GM23248 (cell line): ENCODE measurements around the gene FBXW9. TPM values are rescaled to one million over a fixed set of nuclear protein-coding genes. Genes with fewer than 3 reads are reported as not detected.
"Not testable (repeated sequence)": the region's sequence is repeated elsewhere in the genome, so short reads cannot be mapped to it uniquely, and the experiment has no call there.

Experiments
- DNase-seq: peaks from one replicate; pipeline ENCODE4 v3.0.0-alpha.2; 2015
- H2AFZ ChIP-seq: fragments of 200-600 bp; sonication (generic); 2 replicates; pipeline ENCODE4 v1.6.1; 2016; ENCODE audit warnings: antibody characterized with exemption
- H3F3A ChIP-seq: fragments of 200-600 bp; sonication (generic); 2 replicates; pipeline ENCODE4 v1.6.1; 2016; ENCODE audit warnings: mild to moderate bottlenecking, antibody characterized with exemption, mixed run types; ENCODE audit not compliant: insufficient read depth
- H3K27ac ChIP-seq: fragments of 200-600 bp; sonication (generic); 2 replicates; pipeline ENCODE4 v1.5.1; 2016; ENCODE audit warnings: mild to moderate bottlenecking
- H3K27me3 ChIP-seq: fragments of 200-600 bp; sonication (generic); replicated peaks from 2 replicates; pipeline ENCODE4 v1.6.1; 2016; ENCODE audit warnings: mild to moderate bottlenecking; ENCODE audit not compliant: insufficient read depth
- H3K36me3 ChIP-seq: fragments of 200-600 bp; sonication (generic); 2 replicates; pipeline ENCODE4 v1.6.1; 2016; ENCODE audit warnings: low read depth, mild to moderate bottlenecking
- H3K4me1 ChIP-seq: fragments of 200-600 bp; sonication (generic); 2 replicates; pipeline ENCODE4 v1.6.1; 2016; ENCODE audit warnings: mild to moderate bottlenecking; ENCODE audit not compliant: insufficient read depth
- H3K4me2 ChIP-seq: fragments of 200-600 bp; sonication (generic); one replicate; pipeline ENCODE4 v1.6.1; 2016; ENCODE audit warnings: mild to moderate bottlenecking; ENCODE audit not compliant: unreplicated experiment
- H3K4me3 ChIP-seq: fragments of 200-600 bp; sonication (generic); 2 replicates; pipeline ENCODE4 v1.5.1; 2016; ENCODE audit warnings: mild to moderate bottlenecking
- H3K79me2 ChIP-seq: fragments of 200-600 bp; sonication (generic); 2 replicates; pipeline ENCODE4 v1.6.1; 2016; ENCODE audit warnings: mild to moderate bottlenecking; ENCODE audit not compliant: insufficient read depth
- H3K9ac ChIP-seq: fragments of 200-600 bp; sonication (generic); 2 replicates; pipeline ENCODE4 v1.6.1; 2016; ENCODE audit warnings: mild to moderate bottlenecking
- H3K9me2 ChIP-seq: fragments of 200-600 bp; sonication (generic); 2 replicates; pipeline ENCODE4 v1.6.1; 2016; ENCODE audit warnings: mixed run types, mild to moderate bottlenecking, moderate library complexity; ENCODE audit not compliant: insufficient read depth
- H3K9me3 ChIP-seq: fragments of 200-600 bp; sonication (generic); one replicate; pipeline ENCODE4 v1.6.1; 2017; ENCODE audit warnings: low read depth
- H4K20me1 ChIP-seq: fragments of 200-600 bp; sonication (generic); 2 replicates; pipeline ENCODE4 v1.6.0; 2016; ENCODE audit not compliant: insufficient read depth
- EZH2 ChIP-seq: fragments of 200-600 bp; sonication (generic); IDR thresholded peaks from 2 replicates; pipeline ENCODE4 v1.6.1; 2018; ENCODE audit warnings: antibody characterized with exemption, mild to moderate bottlenecking; ENCODE audit not compliant: insufficient read depth, poor library complexity, severe bottlenecking
- EZH2phosphoT487 ChIP-seq: fragments of 200-600 bp; sonication (generic); IDR thresholded peaks from 2 replicates; pipeline ENCODE4 v1.6.1; 2018; ENCODE audit warnings: antibody characterized with exemption, moderate library complexity, mild to moderate bottlenecking, low read depth; ENCODE audit not compliant: insufficient read depth
- WGBS, 2 experiments: methylation state at CpG; one replicate each; pipeline ENCODE4 v1.1.6; 2015 to 2017; ENCODE audit warnings: low lambda C conversion rate in 2 of 2, low coverage in 1 of 2; ENCODE audit errors: missing lambda C conversion rate in 2 of 2; 5-methylcytosine and 5-hydroxymethylcytosine counted together
- in situ Hi-C: fragments of 300-500 bp; cut with MboI; formaldehyde crosslinking; loops from 2 replicates; pipeline ENCODE4 v1.15.0; 2020
- polyA plus RNA-seq: library from polyadenylated mRNA; unstranded; fragments of >200 nt; fragmentation: Nextera tagmentation; extraction: Ambion mirVana; gene quantifications from 2 replicates; pipeline ENCODE4 v1.2.1, GENCODE V29; 2016
- total RNA-seq: library from RNA; depleted of rRNA; stranded (reverse); fragments of >200 nt; shearing (Covaris generic); gene quantifications from 2 replicates; pipeline ENCODE4 v1.2.3, GENCODE V29; 2014

Gene FBXW9
- total and polyA plus RNA-seq, 2 experiments from 2014 or later, result 14.2 to 22.3 TPM

DNA sequence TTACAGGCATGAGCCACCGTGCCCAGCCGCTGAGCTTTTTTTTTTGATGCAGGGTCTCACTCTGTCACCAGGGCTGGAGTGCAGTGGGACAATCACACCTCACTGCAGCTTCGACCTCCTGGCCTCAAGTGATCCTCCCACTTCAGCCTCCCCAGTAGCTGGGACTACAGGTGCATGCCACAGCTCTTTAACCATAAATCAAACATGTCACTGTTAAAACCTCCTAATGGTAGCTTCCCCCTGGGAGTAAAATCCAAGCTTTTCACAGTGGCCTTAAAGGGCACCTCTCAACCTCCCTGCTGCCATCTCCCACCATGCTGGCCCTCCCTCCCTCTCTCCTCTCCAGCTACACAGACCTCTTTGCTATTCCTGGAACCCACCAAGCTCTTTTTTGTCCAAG, 10.6 kb downstream of the FBXW9 start:
- in situ Hi-C loops, result no loop called here
- Histone ChIP-seq H3K9ac (no peak overlapping the region), H3K27me3 (no peaks in the 10 kb centered on the region)

DNA sequence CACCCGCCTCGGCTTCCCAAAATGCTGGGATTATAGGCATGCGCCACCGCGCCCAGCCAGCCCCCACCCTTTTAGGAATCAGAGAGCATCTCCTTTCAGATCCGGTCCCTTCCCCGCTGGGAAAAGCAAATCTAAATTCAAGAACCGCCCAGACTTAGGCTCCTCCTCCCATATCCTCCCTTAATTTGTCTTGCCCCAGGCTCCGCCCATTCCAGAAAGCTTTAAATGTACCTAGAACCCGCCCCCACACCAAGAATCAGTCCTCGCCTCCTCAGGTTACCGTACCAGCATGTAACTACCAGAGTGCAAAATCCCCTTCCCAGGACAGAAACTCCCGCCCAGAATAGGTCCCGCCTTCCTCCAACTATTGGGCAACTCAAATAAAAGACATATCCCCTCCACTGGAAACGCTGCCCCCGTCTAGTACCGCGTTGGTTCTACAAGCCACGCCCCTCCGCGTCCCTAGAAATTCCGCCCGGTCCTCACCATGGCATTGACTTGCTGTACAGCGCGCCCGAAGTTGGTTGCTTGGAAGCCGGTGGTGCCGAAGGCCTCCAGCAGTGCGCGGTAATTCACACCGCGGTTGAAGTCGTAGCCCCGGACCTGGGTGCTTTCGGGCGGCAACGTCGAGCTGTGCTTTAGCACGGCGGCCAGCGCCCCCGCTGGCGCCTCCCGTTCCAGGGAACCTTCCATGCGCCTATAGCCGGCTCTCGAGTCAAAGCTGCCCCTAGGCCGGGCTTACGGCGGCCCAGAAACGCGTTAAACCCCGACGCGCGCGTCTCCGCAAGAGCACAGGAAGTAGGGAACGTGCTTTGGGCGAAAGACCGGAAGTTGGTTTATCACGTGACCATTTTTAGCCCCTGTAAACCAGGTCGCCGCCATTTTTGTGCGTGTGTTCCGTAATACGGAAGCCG, 15.1 kb downstream of the FBXW9 start, which contains the start of gene DHPS:
TSS of gene DHPS (minus strand) at position 807 of the 914 bp plus-strand sequence. CDS start at position 693, 114 bp downstream.
- H3K9me3 ChIP-seq, result no peaks in the 10 kb centered on the region
- H2AFZ ChIP-seq, result peak within 1 kb of the TSS; percentile 89
- 0 to 1% methylated on average over 62 to 68 of the region's 68 CpGs for WGBS, 2 experiments
- H3K9ac ChIP-seq, result peak within 1 kb of the TSS; percentile 93
- H3K4me3 ChIP-seq, result peak within 1 kb of the TSS; percentile 84
- peak within 1 kb of the TSS; percentile 79 for H3K4me2 ChIP-seq
- TF ChIP-seq EZH2phosphoT487 (no peak), EZH2 (no peak)
- H3K27me3 ChIP-seq, result no peaks in the 10 kb centered on the region
- H3K27ac ChIP-seq, result peak within 1 kb of the TSS; percentile 92
- peak; percentile 99 for DNase-seq
- in situ Hi-C loops, result no loop called here
- H4K20me1 ChIP-seq, result no peaks in the 10 kb centered on the region
- H3K9me2 ChIP-seq, result no peaks in the 10 kb centered on the region
- H3K79me2 ChIP-seq, result peaks cover 16% of the 10 kb centered on the region
- no peaks in the 10 kb centered on the region for H3K4me1 ChIP-seq
- H3F3A ChIP-seq, result peaks cover 5% of the 10 kb centered on the region; the same call in 1 of the 2 replicates
- peaks cover 15% of the 10 kb centered on the region; the same call in 1 of the 2 replicates for H3K36me3 ChIP-seq

More for the DNA sequence above, 10.6 kb downstream of the FBXW9 start:
- Histone ChIP-seq H3K27ac (no peak overlapping the region), H3K9me3 (no peaks in the 10 kb centered on the region), H3K4me1 (no peaks in the 10 kb centered on the region), H3K4me2 (no peak overlapping the region), H3K4me3 (no peak overlapping the region), H4K20me1 (no peaks in the 10 kb centered on the region), H3K36me3 (no peaks in the 10 kb centered on the region), H3K79me2 (no peaks in the 10 kb centered on the region), H2AFZ (no peak overlapping the region), H3F3A (peaks cover 3% of the 10 kb centered on the region; the same call in 1 of the 2 replicates), H3K9me2 (no peaks in the 10 kb centered on the region)
- no peak for DNase-seq
- no peak for TF ChIP-seq EZH2
- TF ChIP-seq EZH2phosphoT487, result no peak
- WGBS, 2 experiments, result 94% methylated on average over 3 of the region's 3 CpGs

DNA sequence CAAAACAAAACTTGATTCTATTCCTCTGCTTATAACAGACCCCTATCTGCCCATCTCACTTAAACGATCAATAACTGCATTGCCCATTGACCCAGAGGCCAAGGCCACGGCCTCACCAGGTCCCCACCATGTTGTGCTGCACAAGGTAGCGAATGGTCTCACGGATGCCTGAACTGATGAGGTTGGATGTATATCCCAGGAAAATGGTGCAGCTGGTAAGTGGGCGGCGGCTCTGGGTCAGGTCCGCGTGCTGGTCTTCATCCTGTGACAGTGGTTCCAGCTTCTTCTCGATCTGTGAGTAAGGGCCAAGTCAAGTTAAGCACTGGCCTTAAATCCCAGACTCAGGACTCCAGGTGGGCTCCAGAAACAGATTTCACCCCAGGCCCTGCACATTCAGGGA, 16.4 kb downstream of the FBXW9 start:
- no peak overlapping the region for H2AFZ ChIP-seq
- WGBS, 2 experiments, result 97% methylated on average over 9 of the region's 9 CpGs
- H3K27ac ChIP-seq, result no peak overlapping the region
- no peak overlapping the region for H3K4me2 ChIP-seq
- no peaks in the 10 kb centered on the region for H4K20me1 ChIP-seq
- peaks cover 5% of the 10 kb centered on the region; the same call in 1 of the 2 replicates for H3F3A ChIP-seq
- peaks cover 15% of the 10 kb centered on the region; the same call in 1 of the 2 replicates for H3K36me3 ChIP-seq
- TF ChIP-seq EZH2 (no peak), EZH2phosphoT487 (no peak)
- DNase-seq, result no peak
- no peak overlapping the region for H3K9ac ChIP-seq
- H3K4me3 ChIP-seq, result 0 out of 2 replicates have a peak overlapping the region, but pooled peaks have one; percentile 84
- H3K27me3 ChIP-seq, result no peaks in the 10 kb centered on the region
- peaks cover 16% of the 10 kb centered on the region for H3K79me2 ChIP-seq
- no peaks in the 10 kb centered on the region for H3K4me1 ChIP-seq
- in situ Hi-C loops, result no loop called here
- no peaks in the 10 kb centered on the region for H3K9me3 ChIP-seq
- no peaks in the 10 kb centered on the region for H3K9me2 ChIP-seq

DNA sequence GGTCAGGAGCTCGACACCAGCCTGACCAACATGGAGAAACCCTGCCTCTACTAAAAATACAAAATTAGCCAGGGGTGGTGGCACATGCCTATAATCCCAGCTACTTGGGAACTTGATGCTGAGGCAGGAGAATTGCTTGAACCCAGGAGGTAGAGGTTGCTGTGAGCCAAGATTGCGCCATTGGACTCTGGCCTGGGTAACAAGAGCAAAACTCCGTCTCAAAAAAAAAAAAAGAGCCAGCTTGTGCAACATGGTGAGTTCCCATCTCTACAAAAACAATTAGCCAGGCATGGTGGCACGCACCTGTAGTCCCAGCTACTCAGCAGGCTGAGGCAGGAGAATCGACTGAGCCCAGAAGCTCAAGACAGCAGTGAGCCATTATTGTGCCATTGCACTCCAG, 18.4 kb downstream of the FBXW9 start:
- peaks cover 22% of the 10 kb centered on the region for H3K79me2 ChIP-seq
- H3K27ac ChIP-seq, H3F3A ChIP-seq, H3K4me1 ChIP-seq, H4K20me1 ChIP-seq, H3K4me3 ChIP-seq, H3K27me3 ChIP-seq, H2AFZ ChIP-seq, H3K9me3 ChIP-seq, DNase-seq, H3K9me2 ChIP-seq, H3K4me2 ChIP-seq, H3K9ac ChIP-seq: not testable (repeated sequence)
- 96% methylated on average over 5 of the region's 5 CpGs for WGBS, 2 experiments
- in situ Hi-C loops, result loop anchor here (10.0 kb wide), 1 partner anchor 113 kb away; no protein-coding TSS in a partner anchor
- H3K36me3 ChIP-seq, result peaks cover 21% of the 10 kb centered on the region; the same call in 1 of the 2 replicates
